T-helper 1 cell treated with Interleukin-12 subunit alpha and Interleukin-12 subunit beta and Interleukin-4 antibody, amounts not matched to agents 30 μg/mL and 1 μg/mL, for 36 hours (primary cell): ENCODE data around the gene HYPK.

Experiments
- H3K27ac Mint-ChIP-seq: one replicate; pipeline ENCODE4 v1.8.0; 2021; ENCODE audit warnings: mild to moderate bottlenecking, mixed read lengths
- H3K27me3 Mint-ChIP-seq: one replicate; pipeline ENCODE4 v1.8.0; 2021; ENCODE audit warnings: low read depth, mixed read lengths
- H3K36me3 Mint-ChIP-seq: one replicate; pipeline ENCODE4 v1.8.0; 2021; ENCODE audit warnings: low read depth, mixed read lengths
- H3K4me1 Mint-ChIP-seq: one replicate; pipeline ENCODE4 v1.8.0; 2021; ENCODE audit warnings: low read depth, mixed read lengths
- H3K4me3 Mint-ChIP-seq: one replicate; pipeline ENCODE4 v1.8.0; 2021; ENCODE audit warnings: mild to moderate bottlenecking, moderate library complexity, mixed read lengths
- H3K9me3 Mint-ChIP-seq: one replicate; pipeline ENCODE4 v1.8.0; 2021; ENCODE audit warnings: mixed read lengths

Gene HYPK

GRCh38 chr15:43852607-43853006, 52.2 kb downstream of the HYPK start:
- no peaks in the 10 kb centered on the region for H3K9me3 Mint-ChIP-seq
- no peak overlapping the region for H3K27ac Mint-ChIP-seq
- no peaks in the 10 kb centered on the region for H3K27me3 Mint-ChIP-seq
- H3K4me1 Mint-ChIP-seq, result no peaks in the 10 kb centered on the region
- H3K36me3 Mint-ChIP-seq, result peaks cover 37% of the 10 kb centered on the region
- no peak overlapping the region for H3K4me3 Mint-ChIP-seq
